Kidney (tissue), 14 donors: Measurements from ENCODE around the gene PDGFRB. TPM values are rescaled to one million over a fixed set of nuclear protein-coding genes. Genes with fewer than 3 reads are reported as not detected.

ENCODE experiments used
- DNase-seq, 5 donors: peaks; one replicate each; pipeline ENCODE4 v3.0.0-alpha.2; 2013 to 2020
- FAIRE-seq: peaks from 2 replicates; lab custom pipeline; 2012; peaks lifted over from hg19 to GRCh38; lab: Jason Lieb, UNC
- H3K27ac ChIP-seq, 2 donors: one replicate each; pipeline ENCODE4 v1.7.0; 2013; ENCODE audit warnings: low read depth in 2 of 2, low read length in 2 of 2, inconsistent platforms in 1 of 2
- H3K27me3 ChIP-seq: one replicate; pipeline ENCODE4 v1.7.1; 2013; ENCODE audit warnings: low read length, inconsistent platforms; ENCODE audit not compliant: control insufficient read depth, insufficient read depth
- H3K36me3 ChIP-seq, 3 donors: one replicate each; pipeline versions ENCODE4 v1.7.0 to v1.7.1; 2013; ENCODE audit warnings: low read length in 3 of 3, control low read depth in 1 of 3, inconsistent platforms in 1 of 3; ENCODE audit not compliant: insufficient read depth in 3 of 3, control insufficient read depth in 2 of 3
- H3K4me1 ChIP-seq, 3 donors: one replicate each; pipeline versions ENCODE4 v1.7.0 to v1.7.1; 2013; ENCODE audit warnings: low read length in 3 of 3, inconsistent platforms in 1 of 3, low read depth in 1 of 3; ENCODE audit not compliant: control insufficient read depth in 2 of 3, insufficient read depth in 2 of 3
- H3K4me3 ChIP-seq, 3 donors: one replicate each; pipeline versions ENCODE4 v1.7.0 to v1.8.1; 2013; ENCODE audit warnings: low read length in 3 of 3, control low read depth in 1 of 3, inconsistent platforms in 1 of 3
- H3K9ac ChIP-seq, 3 donors: one replicate each; pipeline versions ENCODE4 v1.7.0 to v1.7.1; 2013; ENCODE audit warnings: low read length in 3 of 3, control low read depth in 1 of 3, inconsistent platforms in 1 of 3
- H3K9me3 ChIP-seq, 3 donors: one replicate each; pipeline versions ENCODE4 v1.7.0 to v1.7.1; 2013; ENCODE audit warnings: low read length in 3 of 3, control low read depth in 1 of 3, inconsistent platforms in 1 of 3; ENCODE audit not compliant: control insufficient read depth in 2 of 3, insufficient read depth in 1 of 3
- CTCF ChIP-seq: IDR thresholded peaks from 3 replicates; pipeline ENCODE4 v1.5.1; 2012; ENCODE audit warnings: mild to moderate bottlenecking, moderate library complexity, borderline replicate concordance; ENCODE audit not compliant: insufficient read depth; ENCODE audit errors: extremely low read depth
- intact Hi-C: fragments of 100-400 bp; cut with DNase I; formaldehyde crosslinking; loops from one replicate; pipeline ENCODE4 v1.11.1; 2022
- polyA plus RNA-seq: library from polyadenylated mRNA; stranded (reverse); fragments of 350-450 nt; fragmentation: Illumina TruSeq; extraction: RNeasy Lipid Tissue Mini Kit (QIAGEN cat#74804); gene quantifications from one replicate; pipeline ENCODE4 v1.2.3, GENCODE V29; 2014; ENCODE audit warnings: low read depth, low replicate concordance; ENCODE audit not compliant: insufficient read depth
- total RNA-seq: library from RNA; stranded (reverse); fragmentation: NEBNext Ultra II Directional; extraction: Animal tissue kit (Norgen Biotek cat#: 25700); gene quantifications from one replicate; pipeline ENCODE4 v1.2.1, GENCODE V29; 2021
- donor health status: control.
- donor health status: control.
- donor health status: control.
- donor health status: control.
- donor health status: control.
- donor health status: DM: yes; HTN: yes; CAD: no.
- donor health status: Normal renal cell carcinoma (clear cell type).

PDGFRB gene
- total and polyA plus RNA-seq, 2 donors from 2014 or later: 50.4 to 104 TPM

GRCh38 chr5:150126199-150126920, 29.3 kb downstream of the PDGFRB start:
- no peak for TF ChIP-seq CTCF
- Histone ChIP-seq H3K9me3 (no peaks in the 10 kb centered on the region), H3K27me3 (no peaks in the 10 kb centered on the region), H3K36me3 (peaks cover 6 to 13% (median 7%) of the 10 kb centered on the region in 3 donors), H3K4me1 (peaks cover 0 to 10% (median 7%) of the 10 kb centered on the region in 3 donors), H3K9ac (no peak overlapping the region), H3K27ac (no peak overlapping the region), H3K4me3 (no peak overlapping the region)
- DNase-seq: peak in 1 of 5 donors; percentile 41
- intact Hi-C loops: no loop called here
- FAIRE-seq: no peak

GRCh38 chr5:150125334-150125733, 30.3 kb downstream of the PDGFRB start:
- Histone ChIP-seq H3K36me3 (peaks cover 6 to 13% (median 7%) of the 10 kb centered on the region in 3 donors), H3K27me3 (no peaks in the 10 kb centered on the region), H3K4me1 (peaks cover 0 to 10% (median 7%) of the 10 kb centered on the region in 3 donors), H3K4me3 (no peak overlapping the region), H3K27ac (no peak overlapping the region), H3K9me3 (no peaks in the 10 kb centered on the region), H3K9ac (no peak overlapping the region)
- FAIRE-seq: no peak
- peak in 1 of 5 donors; percentile 50 for DNase-seq
- no peak for TF ChIP-seq CTCF
- intact Hi-C loops: no loop called here

- Histone ChIP-seq H3K36me3 (peaks cover 5 to 11% (median 5%) of the 10 kb centered on the region in 3 donors), H3K9ac (no peak overlapping the region), H3K27ac (no peak overlapping the region), H3K4me1 (peaks cover 0 to 3% (median 1%) of the 10 kb centered on the region in 3 donors), H3K9me3 (no peaks in the 10 kb centered on the region), H3K4me3 (no peak overlapping the region), H3K27me3 (no peaks in the 10 kb centered on the region)
- intact Hi-C loops: no loop called here
- no peak for TF ChIP-seq CTCF
- FAIRE-seq (no peak), DNase-seq (peak in 1 of 5 donors; percentile 18)
Observed at GRCh38 chr5:150124596-150124995, 31.0 kb downstream of the PDGFRB start.
